Measurements from ENCODE around the gene RWDD2A. TPM values are rescaled to one million over a fixed set of nuclear protein-coding genes. Genes with fewer than 3 reads are reported as not detected.

The RWDD2A gene
- total RNA-seq, 4 donors from 2014 or later: 4.6 to 5.8 (median 5.5) TPM

- H3K4me3 ChIP-seq (replicated peaks in 1 of 3): peak overlapping the region; percentile 86 to 95 (median 93)
- no peaks in the 10 kb centered on the region for H3K36me3 ChIP-seq
- no peaks in the 10 kb centered on the region for H3K9me3 ChIP-seq
- intact Hi-C loops (cut with DNase I): loop anchor here (10.0 kb wide), 1 partner anchor 129 kb away; the partner anchor contains the start of genes DOP1A and UBE3D
- H3K27ac ChIP-seq: peak overlapping the region; percentile 46 to 83 (median 79)
- peak in 1 of 2 donors; percentile 15 for TF ChIP-seq POLR2A (IDR thresholded peaks at IDR 0.05)
- TF ChIP-seq, protein P1, sequence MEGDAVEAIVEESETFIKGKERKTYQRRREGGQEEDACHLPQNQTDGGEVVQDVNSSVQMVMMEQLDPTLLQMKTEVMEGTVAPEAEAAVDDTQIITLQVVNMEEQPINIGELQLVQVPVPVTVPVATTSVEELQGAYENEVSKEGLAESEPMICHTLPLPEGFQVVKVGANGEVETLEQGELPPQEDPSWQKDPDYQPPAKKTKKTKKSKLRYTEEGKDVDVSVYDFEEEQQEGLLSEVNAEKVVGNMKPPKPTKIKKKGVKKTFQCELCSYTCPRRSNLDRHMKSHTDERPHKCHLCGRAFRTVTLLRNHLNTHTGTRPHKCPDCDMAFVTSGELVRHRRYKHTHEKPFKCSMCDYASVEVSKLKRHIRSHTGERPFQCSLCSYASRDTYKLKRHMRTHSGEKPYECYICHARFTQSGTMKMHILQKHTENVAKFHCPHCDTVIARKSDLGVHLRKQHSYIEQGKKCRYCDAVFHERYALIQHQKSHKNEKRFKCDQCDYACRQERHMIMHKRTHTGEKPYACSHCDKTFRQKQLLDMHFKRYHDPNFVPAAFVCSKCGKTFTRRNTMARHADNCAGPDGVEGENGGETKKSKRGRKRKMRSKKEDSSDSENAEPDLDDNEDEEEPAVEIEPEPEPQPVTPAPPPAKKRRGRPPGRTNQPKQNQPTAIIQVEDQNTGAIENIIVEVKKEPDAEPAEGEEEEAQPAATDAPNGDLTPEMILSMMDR (IDR thresholded peaks at IDR 0.05): no peak
- peak; percentile 57 to 62 for DNase-seq
- peaks cover 8 to 11% of the 10 kb centered on the region in 2 donors for H3K4me1 ChIP-seq
- 5 to 10% methylated on average over 14 to 36 of the region's 44 CpGs for WGBS, 2 donors
- no peaks in the 10 kb centered on the region for H3K27me3 ChIP-seq
Observed at GRCh38 chr6:83193747-83194566, 800 bp downstream of the RWDD2A start.

GRCh38 chr6:83198486-83199172 is 5.5 kb downstream of the RWDD2A start:
- no peaks in the 10 kb centered on the region for H3K36me3 ChIP-seq
- H3K9me3 ChIP-seq: no peaks in the 10 kb centered on the region
- H3K4me1 ChIP-seq: peaks cover 4 to 11% of the 10 kb centered on the region in 2 donors
- intact Hi-C loops (cut with DNase I): loop anchor here (10.0 kb wide), 1 partner anchor 134 kb away; the partner anchor contains the start of genes DOP1A and UBE3D
- no peak for TF ChIP-seq POLR2A (IDR thresholded peaks at IDR 0.05)
- TF ChIP-seq, protein P1 (IDR thresholded peaks at IDR 0.05): no peak
- no peak overlapping the region for H3K27ac ChIP-seq
- 89 to 92% methylated on average over 4 of the region's 4 CpGs for WGBS, 2 donors
- no peak overlapping the region for H3K4me3 ChIP-seq (replicated peaks in 1 of 3)
- H3K27me3 ChIP-seq: no peaks in the 10 kb centered on the region
- no peak for DNase-seq

DNA sequence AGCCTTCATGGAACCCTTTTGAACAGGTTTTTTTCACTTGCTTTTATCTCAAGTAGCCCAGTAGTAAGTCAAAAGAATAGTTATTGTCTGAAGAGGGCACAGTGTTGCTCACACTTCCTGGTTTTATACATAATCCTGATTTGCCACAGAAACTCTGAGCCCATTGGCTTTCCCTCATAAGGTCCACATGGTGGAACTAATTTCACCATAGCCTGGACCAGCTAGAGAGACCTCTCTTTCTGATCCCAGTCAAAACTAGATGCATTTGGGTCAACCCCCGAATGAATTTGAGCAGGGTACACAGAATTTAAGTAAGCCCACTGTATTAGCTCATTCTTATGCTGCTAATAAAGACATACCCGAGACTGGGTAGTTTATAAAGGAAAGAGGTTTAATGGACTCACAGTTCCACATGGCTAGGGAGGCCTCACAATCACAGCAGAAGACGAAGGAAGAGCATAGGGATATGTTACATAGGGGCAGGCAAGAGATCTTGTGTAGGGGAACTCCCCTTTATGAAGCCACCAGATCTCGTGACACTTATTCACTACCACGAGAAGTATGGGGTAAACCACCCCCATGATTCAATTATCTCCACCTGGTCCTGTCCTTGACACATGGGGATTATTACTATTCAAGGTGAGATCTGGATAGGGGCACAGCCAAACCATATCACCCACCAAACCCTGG is 6.2 kb downstream of the RWDD2A start:
- DNase-seq: no peak
- no peaks in the 10 kb centered on the region for H3K36me3 ChIP-seq
- H3K4me3 ChIP-seq (replicated peaks in 1 of 3): no peak overlapping the region
- intact Hi-C loops (cut with DNase I): loop anchor here (10.0 kb wide), 1 partner anchor 135 kb away; the partner anchor contains the start of genes DOP1A and UBE3D
- no peaks in the 10 kb centered on the region for H3K27me3 ChIP-seq
- H3K27ac ChIP-seq: no peak overlapping the region
- H3K9me3 ChIP-seq: no peaks in the 10 kb centered on the region
- TF ChIP-seq POLR2A (IDR thresholded peaks at IDR 0.05): no peak
- TF ChIP-seq, protein P1 (IDR thresholded peaks at IDR 0.05): no peak
- 83 to 87% methylated on average over 5 of the region's 5 CpGs for WGBS, 2 donors
- peaks cover 1 to 7% of the 10 kb centered on the region in 2 donors for H3K4me1 ChIP-seq

- intact Hi-C loops (cut with DNase I): loop anchor here (10.0 kb wide), 1 partner anchor 135 kb away; the partner anchor contains the start of genes DOP1A and UBE3D
Observed at GRCh38 chr6:83199863-83200225, 6.7 kb downstream of the RWDD2A start.

More at GRCh38 chr6:83199863-83200225, 6.7 kb downstream of the RWDD2A start:
- no peak overlapping the region for H3K27ac ChIP-seq
- H3K9me3 ChIP-seq: no peaks in the 10 kb centered on the region
- no peaks in the 10 kb centered on the region for H3K36me3 ChIP-seq
- TF ChIP-seq, protein P1 (IDR thresholded peaks at IDR 0.05): no peak
- WGBS, 2 donors: 76 to 88% methylated on average over 2 of the region's 2 CpGs
- H3K4me1 ChIP-seq: peaks cover 0 to 1% of the 10 kb centered on the region in 2 donors
- no peak for DNase-seq
- no peaks in the 10 kb centered on the region for H3K27me3 ChIP-seq
- H3K4me3 ChIP-seq (replicated peaks in 1 of 3): no peak overlapping the region
